NB4 (cell line): ENCODE data around the gene C21orf58.

Experiments used
- DNase-seq: peaks from one replicate; pipeline ENCODE4 v3.0.0; 2010; ENCODE audit warnings: low read depth
- H3K4me3 ChIP-seq: one replicate; pipeline ENCODE4 v1.5.1; 2011; ENCODE audit warnings: mild to moderate bottlenecking, low read depth, low read length, moderate library complexity
- MYC ChIP-seq: IDR thresholded peaks from 2 replicates; pipeline ENCODE4 v1.6.1; 2011; ENCODE audit warnings: low read depth, low read length
- POLR2A ChIP-seq: IDR thresholded peaks from 2 replicates; pipeline ENCODE4 v1.6.1; 2011; ENCODE audit warnings: mild to moderate bottlenecking; ENCODE audit not compliant: insufficient read length; ENCODE audit errors: extremely low read depth
- TF ChIP-seq, protein P1 (sequence below): IDR thresholded peaks from one replicate; pipeline ENCODE4 v1.5.1; 2012; ENCODE audit warnings: low read depth, low read length
- TF ChIP-seq, protein P2 (sequence below): IDR thresholded peaks from 2 replicates; pipeline ENCODE4 v1.6.1; 2011; ENCODE audit warnings: low read depth, low read length

The C21orf58 gene

DNA sequence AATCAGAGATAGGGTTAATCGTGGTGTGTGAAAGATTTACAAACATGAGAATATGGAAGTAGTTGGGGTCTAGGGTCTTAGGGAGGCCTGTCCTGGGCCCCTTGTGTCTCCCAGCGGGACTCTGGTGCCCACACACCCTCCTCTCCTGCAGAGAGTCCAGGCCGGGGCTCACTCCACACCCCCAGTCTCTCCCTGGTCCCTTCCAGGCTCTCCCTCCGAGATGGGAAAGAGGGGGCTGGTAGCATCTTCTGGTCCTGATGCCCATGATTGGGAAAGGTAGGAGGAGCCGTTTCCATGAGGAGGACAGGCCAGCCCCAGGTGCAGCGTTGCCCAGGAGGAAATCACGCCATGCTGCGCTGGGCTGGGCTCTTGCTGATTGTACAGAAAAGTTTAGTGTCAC is 26.9 kb upstream of the C21orf58 start:
- no peak overlapping the region for H3K4me3 ChIP-seq
- DNase-seq: no peak
- TF ChIP-seq, protein P1, sequence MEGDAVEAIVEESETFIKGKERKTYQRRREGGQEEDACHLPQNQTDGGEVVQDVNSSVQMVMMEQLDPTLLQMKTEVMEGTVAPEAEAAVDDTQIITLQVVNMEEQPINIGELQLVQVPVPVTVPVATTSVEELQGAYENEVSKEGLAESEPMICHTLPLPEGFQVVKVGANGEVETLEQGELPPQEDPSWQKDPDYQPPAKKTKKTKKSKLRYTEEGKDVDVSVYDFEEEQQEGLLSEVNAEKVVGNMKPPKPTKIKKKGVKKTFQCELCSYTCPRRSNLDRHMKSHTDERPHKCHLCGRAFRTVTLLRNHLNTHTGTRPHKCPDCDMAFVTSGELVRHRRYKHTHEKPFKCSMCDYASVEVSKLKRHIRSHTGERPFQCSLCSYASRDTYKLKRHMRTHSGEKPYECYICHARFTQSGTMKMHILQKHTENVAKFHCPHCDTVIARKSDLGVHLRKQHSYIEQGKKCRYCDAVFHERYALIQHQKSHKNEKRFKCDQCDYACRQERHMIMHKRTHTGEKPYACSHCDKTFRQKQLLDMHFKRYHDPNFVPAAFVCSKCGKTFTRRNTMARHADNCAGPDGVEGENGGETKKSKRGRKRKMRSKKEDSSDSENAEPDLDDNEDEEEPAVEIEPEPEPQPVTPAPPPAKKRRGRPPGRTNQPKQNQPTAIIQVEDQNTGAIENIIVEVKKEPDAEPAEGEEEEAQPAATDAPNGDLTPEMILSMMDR: no peak
- no peak for TF ChIP-seq MYC
- TF ChIP-seq, protein P2, sequence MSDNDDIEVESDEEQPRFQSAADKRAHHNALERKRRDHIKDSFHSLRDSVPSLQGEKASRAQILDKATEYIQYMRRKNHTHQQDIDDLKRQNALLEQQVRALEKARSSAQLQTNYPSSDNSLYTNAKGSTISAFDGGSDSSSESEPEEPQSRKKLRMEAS: no peak
- no peak for TF ChIP-seq POLR2A

DNA sequence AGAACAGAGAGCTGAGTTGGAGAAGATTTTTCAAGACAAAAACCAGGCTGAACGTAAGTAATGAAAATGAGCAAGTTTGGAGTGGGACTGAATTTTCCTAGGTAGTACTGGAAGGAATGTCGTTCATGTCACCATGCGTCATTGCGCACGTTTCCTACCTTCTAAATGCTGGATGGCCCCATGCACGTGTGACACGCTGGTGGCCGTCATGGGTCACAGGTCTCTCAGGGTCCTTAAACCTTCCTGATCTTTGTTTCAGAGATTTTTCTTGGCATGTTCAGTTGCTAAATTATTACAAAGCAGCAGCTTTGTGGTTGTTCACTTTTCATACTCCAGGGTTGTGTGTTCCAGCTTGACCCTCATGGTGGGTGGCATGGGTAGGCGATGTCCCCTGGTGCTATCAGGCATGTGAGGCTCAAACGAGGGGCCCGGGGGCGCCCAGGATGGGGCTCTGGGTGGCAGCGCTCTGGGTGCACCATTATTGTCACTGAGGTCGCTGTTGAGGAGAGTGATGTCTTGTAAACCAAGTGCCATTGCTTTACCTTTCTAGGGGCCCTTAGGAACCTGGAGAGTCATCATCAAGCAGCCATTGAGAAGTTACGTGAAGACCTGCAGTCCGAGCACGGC is 25.6 kb upstream of the C21orf58 start:
- DNase-seq: no peak
- no peak overlapping the region for H3K4me3 ChIP-seq
- TF ChIP-seq MYC: no peak
- TF ChIP-seq, protein P1: no peak
- no peak for TF ChIP-seq POLR2A
- TF ChIP-seq, protein P2: no peak

DNA sequence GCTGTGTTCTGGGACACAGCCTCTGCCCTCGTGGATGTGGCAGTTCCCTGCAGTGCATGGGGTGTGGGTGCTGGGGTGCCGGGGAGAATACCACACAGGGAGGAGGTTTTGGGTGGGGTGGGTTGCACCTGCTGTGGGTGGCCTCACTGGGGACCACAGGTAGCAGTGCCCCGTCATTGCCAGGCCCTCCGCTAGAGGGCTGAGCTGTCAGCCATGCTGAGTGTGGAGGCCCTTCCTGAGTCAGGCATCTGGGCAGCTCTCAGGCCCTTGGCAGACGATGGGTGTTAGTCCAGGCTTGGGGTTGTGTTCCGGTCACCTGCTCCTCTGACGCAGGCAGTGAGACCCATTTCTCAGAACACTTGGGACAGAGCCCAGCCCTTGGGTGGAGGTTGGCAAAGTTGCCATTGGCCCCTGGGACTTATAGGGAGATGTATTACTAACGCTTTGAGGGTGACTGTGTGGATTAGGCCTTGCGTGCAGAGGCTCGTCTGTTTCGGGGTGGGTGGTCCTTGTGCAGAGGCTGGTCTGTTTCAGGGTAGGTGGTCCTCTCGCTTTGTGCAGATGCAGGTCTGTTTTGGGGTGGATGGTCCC is 24.2 kb upstream of the C21orf58 start:
- TF ChIP-seq POLR2A: no peak
- TF ChIP-seq, protein P2: no peak
- TF ChIP-seq MYC: no peak
- TF ChIP-seq, protein P1: no peak
- no peak overlapping the region for H3K4me3 ChIP-seq
- no peak for DNase-seq

DNA sequence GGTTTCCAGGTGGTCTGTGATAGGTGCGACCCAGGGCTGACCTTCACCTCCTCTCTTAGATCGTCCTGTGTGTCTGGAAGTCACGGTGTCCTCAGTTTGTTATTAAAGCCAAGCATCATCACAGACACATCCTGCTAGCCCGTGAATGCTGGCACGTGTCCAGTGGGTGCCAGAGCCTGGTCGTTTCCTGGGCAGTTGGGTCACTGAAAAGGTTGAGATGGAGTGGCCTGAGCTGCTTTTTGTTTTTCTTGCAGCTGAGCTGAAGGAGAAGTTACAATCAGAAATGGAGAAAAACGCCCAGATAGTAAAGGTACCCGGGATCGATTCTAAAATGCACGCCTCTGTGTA is 23.5 kb upstream of the C21orf58 start:
- TF ChIP-seq, protein P2: no peak
- TF ChIP-seq MYC (no peak), POLR2A (no peak)
- TF ChIP-seq, protein P1: no peak
- H3K4me3 ChIP-seq: no peak overlapping the region
- DNase-seq: no peak

DNA sequence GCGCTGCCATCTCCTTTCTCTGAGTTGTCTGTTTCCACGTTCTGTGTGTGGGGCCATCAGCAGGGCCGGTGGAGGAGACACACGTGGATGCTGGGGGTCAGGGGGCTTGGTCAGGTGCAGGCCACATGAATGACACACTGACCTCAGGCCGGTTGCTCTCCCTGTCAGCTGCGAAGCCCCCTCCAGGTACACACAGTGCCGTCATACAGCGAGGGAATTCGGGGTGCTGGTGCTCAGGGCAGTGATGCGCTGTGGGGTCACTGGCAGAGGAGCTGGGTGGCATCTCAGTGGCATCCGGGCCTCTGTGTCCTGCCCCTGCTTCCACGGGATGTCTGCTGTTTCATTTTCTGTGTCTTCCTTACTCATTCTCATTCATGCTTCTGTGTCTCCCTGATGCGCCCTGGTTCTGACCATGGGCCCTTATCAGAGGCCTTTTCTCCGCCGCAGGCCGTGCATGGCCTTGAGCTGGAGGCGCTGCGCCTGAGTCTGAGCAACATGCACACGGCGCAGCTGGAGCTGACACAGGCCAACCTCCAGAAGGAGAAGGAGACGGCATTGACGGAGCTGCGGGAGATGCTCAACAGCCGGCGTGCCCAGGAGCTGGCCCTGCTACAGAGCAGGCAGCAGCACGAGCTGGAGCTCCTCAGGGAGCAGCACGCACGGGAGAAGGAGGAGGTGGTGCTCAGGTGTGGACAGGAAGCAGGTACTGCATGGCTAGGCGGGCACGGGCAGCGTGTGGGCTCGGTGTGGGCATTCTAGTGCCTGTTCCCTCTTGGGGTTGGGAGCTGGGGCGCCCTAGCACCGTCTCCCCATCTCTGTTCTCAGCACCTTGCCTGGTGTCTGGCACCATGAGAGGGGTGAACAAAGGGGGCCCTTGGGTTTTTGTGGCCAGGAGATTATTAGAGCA is 22.9 kb upstream of the C21orf58 start:
- no peak overlapping the region for H3K4me3 ChIP-seq
- TF ChIP-seq, protein P1: no peak
- no peak for TF ChIP-seq POLR2A
- TF ChIP-seq MYC: no peak
- TF ChIP-seq, protein P2: no peak
- no peak for DNase-seq
